ENCODE results near the gene RNF157.

GRCh38 chr17:76123191-76123499 is 117.1 kb downstream of the RNF157 start:
- TF ChIP-seq CTCF (IDR thresholded peaks at IDR 0.05): no peak
- no peak for TF ChIP-seq POLR2AphosphoS5 (IDR thresholded peaks at IDR 0.05)
